Stimulated activated CD4-positive, alpha-beta T cell treated with anti-CD3 and anti-CD28 coated beads, Interleukin-4, amount 100 ng/mL, for 48 hours (primary cell): ENCODE measurements around the gene WDHD1.
"Not testable (repeated sequence)": the region's sequence is repeated elsewhere in the genome, so short reads cannot be mapped to it uniquely, and the experiment has no call there.

Experiments used
- DNase-seq, 2 donors: peaks; one replicate each; pipeline ENCODE4 v3.0.0-alpha.2; 2020; ENCODE audit warnings: low read depth in 2 of 2

WDHD1 gene

GRCh38 chr14:55047301-55048053, 20.6 kb upstream of the WDHD1 start:
- DNase-seq: no peak

- DNase-seq: no peak
These were observed 18.2 kb upstream of the WDHD1 start for GRCh38 chr14:55045087-55045486.

- DNase-seq: no peak
These were observed 16.6 kb upstream of the WDHD1 start for GRCh38 chr14:55043528-55043927.

- no peak for DNase-seq
These were observed 11.8 kb upstream of the WDHD1 start for GRCh38 chr14:55038708-55039107.

GRCh38 chr14:55037995-55038394, 11.1 kb upstream of the WDHD1 start:
- not testable (repeated sequence) for DNase-seq

- DNase-seq: no peak
These were observed 4.3 kb upstream of the WDHD1 start for GRCh38 chr14:55031190-55031589.

GRCh38 chr14:55028476-55028875, 1.6 kb upstream of the WDHD1 start:
- no peak for DNase-seq

- no peak for DNase-seq
These were observed 1.2 kb upstream of the WDHD1 start for GRCh38 chr14:55028066-55028465.

- DNase-seq: no peak
These were observed 482 bp downstream of the WDHD1 start for GRCh38 chr14:55026441-55026792.

- DNase-seq: no peak
These were observed 951 bp downstream of the WDHD1 start for GRCh38 chr14:55025948-55026347.

GRCh38 chr14:55024365-55024764, 2.5 kb downstream of the WDHD1 start:
- not testable (repeated sequence) for DNase-seq

GRCh38 chr14:55019968-55020554, 6.8 kb downstream of the WDHD1 start:
- no peak for DNase-seq

- DNase-seq: no peak
These were observed 11.9 kb downstream of the WDHD1 start for GRCh38 chr14:55015006-55015405.

GRCh38 chr14:55005071-55005470, 21.8 kb downstream of the WDHD1 start:
- DNase-seq: no peak

- no peak for DNase-seq
These were observed 26.5 kb downstream of the WDHD1 start for GRCh38 chr14:55000381-55000780.

- DNase-seq: no peak
These were observed 41.7 kb downstream of the WDHD1 start for GRCh38 chr14:54985156-54985555.

- DNase-seq: no peak
These were observed 45.2 kb downstream of the WDHD1 start for GRCh38 chr14:54981698-54982097.

GRCh38 chr14:54979039-54979438, 47.9 kb downstream of the WDHD1 start:
- DNase-seq: no peak

GRCh38 chr14:54976316-54976715, 50.6 kb downstream of the WDHD1 start:
- no peak for DNase-seq

GRCh38 chr14:54975856-54976255, 51.0 kb downstream of the WDHD1 start:
- no peak for DNase-seq

- no peak for DNase-seq
These were observed 52.0 kb downstream of the WDHD1 start for GRCh38 chr14:54974788-54975414.

GRCh38 chr14:54967496-54967895, 59.4 kb downstream of the WDHD1 start:
- no peak for DNase-seq

- DNase-seq: no peak
These were observed 71.8 kb downstream of the WDHD1 start for GRCh38 chr14:54955143-54955542.
